GM21619 (cell line): ENCODE measurements around the gene RGS6.

Experiments used
- ATAC-seq: cut with Tn5 transposase; IDR thresholded peaks from one replicate; pipeline ENCODE4 v1.9.1; 2021; ENCODE audit not compliant: unreplicated experiment

Gene RGS6

DNA sequence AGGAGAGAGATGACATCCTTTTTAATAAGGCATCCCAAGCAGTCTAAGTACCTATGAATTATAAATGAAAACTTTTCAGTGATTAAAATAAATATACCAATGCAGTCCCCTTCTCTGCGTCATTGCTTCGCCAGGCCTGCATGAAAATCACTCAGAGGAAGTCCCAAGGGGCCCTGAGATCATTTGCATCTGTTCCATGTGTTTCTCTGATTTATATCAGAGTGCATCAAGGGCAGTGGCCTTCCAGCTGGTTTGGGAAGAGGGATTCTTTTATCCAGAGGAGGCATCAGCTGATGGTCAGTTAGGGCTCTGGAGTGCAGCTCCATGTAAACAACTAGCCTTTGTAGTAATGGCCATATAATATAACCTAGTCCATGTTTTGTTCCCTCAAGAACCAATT lies 210.1 kb downstream of the RGS6 start:
- no peak for ATAC-seq

DNA sequence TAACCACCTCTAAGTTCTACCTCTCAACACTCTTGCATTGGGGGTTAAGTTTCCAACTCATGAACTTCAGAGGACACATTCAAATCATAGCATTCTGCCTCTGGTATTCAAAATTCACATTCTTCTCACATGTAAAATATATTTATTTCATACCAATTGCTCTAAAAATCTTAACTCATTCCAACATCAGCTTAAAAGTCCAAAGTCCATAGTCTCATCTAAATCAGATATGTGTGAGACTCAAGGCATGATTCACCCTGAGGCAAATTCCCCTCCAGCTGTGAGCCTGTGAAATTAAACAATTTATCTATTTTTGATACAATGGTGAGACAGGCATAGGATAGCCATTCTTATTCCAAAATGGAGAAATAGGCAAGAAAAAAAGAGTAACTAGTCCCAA lies 214.0 kb downstream of the RGS6 start:
- ATAC-seq, result no peak

GRCh38 chr14:72154645-72155378 lies 222.6 kb downstream of the RGS6 start:
- ATAC-seq, result no peak

DNA sequence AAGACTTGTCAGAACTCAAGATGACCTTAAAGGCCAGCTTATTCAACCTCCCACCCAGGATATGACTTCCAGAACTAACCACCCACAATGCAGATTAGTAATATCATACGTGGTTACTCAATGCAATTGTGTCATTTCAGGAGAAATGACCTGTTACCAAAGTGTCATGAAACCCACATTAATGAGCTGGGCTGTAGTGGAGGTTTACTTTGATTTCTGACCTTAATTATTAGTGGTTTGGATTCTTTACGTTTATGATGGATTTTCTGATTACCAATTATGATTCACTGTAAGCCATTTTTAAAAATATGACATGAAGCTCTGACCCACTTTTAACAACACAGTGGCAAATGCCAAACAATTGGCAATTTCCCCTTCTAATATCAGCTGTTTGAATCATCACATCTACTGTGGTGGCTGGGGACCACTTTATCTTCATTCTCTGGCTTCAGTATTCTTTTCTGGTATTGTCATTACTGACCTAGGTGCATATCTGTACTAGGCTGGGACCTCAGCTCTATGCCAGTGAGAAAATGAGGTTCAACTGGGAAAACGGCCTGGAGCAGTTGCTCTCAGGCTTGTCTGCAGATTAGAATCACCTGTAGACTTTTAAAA lies 223.3 kb downstream of the RGS6 start:
- no peak for ATAC-seq

GRCh38 chr14:72164420-72165228 lies 232.4 kb downstream of the RGS6 start:
- no peak for ATAC-seq

- no peak for ATAC-seq
These were observed 233.0 kb downstream of the RGS6 start for GRCh38 chr14:72165229-72165698.

DNA sequence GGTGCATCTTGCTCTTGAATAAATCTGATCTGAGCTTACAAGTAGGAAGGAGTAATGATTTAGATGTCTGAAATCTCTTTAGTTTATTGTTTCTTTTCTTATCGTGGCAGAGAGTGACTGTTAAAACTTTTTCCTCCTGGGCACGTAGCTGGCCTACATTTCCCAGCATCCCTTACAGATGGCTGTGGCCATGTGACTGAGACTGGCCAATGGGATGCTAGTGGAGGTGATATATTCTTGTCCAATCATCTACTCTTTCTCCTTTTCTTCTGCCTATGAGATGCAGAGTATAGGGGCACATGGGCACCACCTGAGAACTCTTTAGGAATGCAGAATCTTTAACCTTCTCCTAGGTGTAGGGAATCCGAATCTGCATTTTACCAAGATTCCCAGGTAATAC lies 237.3 kb downstream of the RGS6 start:
- ATAC-seq, result no peak

GRCh38 chr14:72172049-72172448 lies 239.8 kb downstream of the RGS6 start:
- no peak for ATAC-seq

DNA sequence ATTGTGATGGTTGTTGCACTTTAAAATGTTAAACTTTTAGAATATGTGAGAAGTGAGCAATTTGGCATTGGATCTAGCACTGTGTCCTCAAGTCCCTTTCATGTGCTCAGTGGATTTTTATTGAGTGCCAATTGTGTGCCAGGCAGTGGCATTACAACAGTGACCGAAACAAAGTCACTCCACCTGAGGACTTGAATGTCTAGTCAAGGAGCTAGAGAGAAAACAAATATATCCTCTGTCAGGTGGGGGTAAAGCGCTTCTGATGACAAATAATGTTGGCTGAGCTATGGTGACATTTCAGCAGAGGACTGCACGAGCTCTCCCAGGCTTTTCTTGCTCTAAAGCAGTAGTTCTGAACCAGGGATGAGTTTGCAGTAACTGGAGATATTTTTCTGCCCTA lies 240.4 kb downstream of the RGS6 start:
- no peak for ATAC-seq

GRCh38 chr14:72173038-72173720 lies 240.9 kb downstream of the RGS6 start:
- no peak for ATAC-seq

GRCh38 chr14:72177251-72177650 lies 245.0 kb downstream of the RGS6 start:
- ATAC-seq, result no peak

- no peak for ATAC-seq
These were observed 246.3 kb downstream of the RGS6 start for GRCh38 chr14:72178517-72178916.

DNA sequence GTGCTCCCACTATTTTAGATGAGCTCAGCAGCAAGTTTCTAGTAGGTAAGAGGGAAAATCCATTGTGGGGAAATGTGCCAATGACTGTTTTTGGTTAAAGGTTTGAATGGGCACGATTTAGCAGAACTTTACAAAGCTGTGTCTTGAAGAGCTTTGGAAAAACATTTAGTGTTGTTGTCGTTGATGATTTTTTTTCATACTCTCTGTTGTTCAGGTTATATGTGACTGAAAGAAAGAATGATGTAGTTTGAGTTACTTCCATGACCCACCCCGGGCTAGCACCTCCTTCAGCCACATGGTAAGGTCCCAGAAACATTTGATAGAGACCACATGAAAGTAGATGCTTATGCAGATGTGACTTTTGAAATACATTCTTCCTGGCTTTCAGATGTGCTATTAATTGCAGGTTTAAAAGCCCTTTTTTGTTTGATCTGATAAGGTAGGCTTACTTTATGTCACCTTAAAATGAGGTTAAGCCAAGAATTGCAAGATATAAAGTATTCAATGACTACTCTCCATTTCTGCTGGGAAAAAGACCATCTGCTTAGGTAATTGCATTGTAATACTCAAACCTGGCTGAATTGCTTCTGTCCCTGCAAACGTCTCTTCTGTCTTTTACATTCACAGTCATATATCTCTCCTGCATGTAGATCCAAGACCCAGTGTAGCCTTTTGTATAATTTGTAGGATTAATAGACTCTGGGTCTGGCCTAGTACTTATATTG lies 250.6 kb downstream of the RGS6 start:
- ATAC-seq, result no peak

- ATAC-seq, result no peak
These were observed 251.4 kb downstream of the RGS6 start for GRCh38 chr14:72183631-72184030.

GRCh38 chr14:72186523-72186922 lies 254.3 kb downstream of the RGS6 start:
- ATAC-seq, result no peak

DNA sequence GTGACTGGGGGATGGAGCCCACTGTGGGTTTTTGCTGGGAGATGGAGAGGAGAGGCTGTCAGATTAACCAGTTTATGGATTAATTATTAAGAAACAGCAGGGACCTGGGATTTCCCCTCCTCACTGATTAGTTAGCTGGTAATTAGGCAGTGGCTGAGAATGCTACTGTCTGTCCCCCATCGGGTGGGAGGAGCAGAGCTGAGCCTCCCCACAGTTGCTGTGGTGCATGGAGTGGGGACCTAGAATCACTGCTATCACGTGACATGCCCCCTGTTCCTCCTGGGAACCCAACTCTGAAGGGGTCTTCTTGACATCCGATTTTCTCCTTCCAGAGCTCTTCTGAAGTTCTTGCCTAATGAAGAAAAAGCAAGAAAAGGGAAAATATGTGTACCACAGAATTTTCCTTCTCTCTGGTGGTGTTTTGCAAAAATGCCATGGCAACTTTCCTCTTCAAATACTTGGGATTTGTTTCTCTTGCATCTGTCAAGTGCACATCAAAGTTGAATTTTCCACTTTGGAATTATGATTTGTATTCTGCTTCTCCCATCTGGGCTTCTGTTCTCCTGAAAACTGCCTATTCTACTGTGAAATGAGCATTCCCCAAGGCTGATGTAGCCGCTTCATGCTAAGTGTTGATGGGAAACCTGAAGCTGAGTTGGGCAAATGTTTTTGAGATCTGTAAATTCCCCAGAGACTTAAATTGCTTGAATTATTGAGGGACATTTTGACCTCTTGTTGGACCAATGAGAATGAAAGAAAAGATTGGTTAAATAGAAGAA lies 264.2 kb downstream of the RGS6 start:
- no peak for ATAC-seq

- no peak for ATAC-seq
These were observed 269.4 kb downstream of the RGS6 start for GRCh38 chr14:72201645-72202044.

GRCh38 chr14:72213424-72213823 lies 281.2 kb downstream of the RGS6 start:
- no peak for ATAC-seq

DNA sequence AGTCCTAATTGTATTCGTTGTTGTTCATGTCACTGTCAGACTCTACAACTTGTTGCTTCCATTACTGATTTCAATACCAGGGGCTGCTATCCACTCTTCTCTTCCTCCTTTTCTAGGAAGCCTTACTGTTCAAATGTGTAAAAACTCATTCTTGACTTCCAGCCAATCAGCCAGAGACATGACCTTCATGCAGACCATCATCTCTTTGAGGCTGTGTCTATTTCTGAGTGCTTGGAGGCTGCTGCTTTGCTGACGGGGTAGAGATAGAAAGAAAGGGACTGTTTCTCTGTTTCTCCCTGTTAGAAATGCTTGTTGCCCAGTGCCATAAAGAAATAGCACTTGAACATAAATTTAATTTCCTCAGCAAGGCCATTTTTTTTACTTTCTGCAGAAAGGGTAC lies 282.9 kb downstream of the RGS6 start:
- ATAC-seq, result no peak

GRCh38 chr14:72217135-72217534 lies 284.9 kb downstream of the RGS6 start:
- ATAC-seq, result no peak
